Vagina (tissue), 2 donors: ENCODE measurements around the gene CPLX1.

ENCODE experiments used
- POLR2AphosphoS5 ChIP-seq, 2 donors: sonication (generic); formaldehyde crosslinking; IDR thresholded peaks; one replicate each; pipeline ENCODE4 v1.9.0; 2017; ENCODE audit warnings: antibody characterized with exemption in 2 of 2, mild to moderate bottlenecking in 2 of 2, low read depth in 1 of 2; ENCODE audit not compliant: insufficient read depth in 1 of 2
- TF ChIP-seq, protein P1 (sequence below), 3 experiments: fragments of 450-650 bp in 2 of 3; fragments of 200-600 bp in 1 of 3; sonication (generic) in 1 of 3; IDR thresholded peaks; one replicate each; pipeline ENCODE4 v1.5.1; 2017 to 2019; ENCODE audit warnings: antibody characterized with exemption in 3 of 3, mild to moderate bottlenecking in 2 of 3, moderate library complexity in 2 of 3

DNA sequence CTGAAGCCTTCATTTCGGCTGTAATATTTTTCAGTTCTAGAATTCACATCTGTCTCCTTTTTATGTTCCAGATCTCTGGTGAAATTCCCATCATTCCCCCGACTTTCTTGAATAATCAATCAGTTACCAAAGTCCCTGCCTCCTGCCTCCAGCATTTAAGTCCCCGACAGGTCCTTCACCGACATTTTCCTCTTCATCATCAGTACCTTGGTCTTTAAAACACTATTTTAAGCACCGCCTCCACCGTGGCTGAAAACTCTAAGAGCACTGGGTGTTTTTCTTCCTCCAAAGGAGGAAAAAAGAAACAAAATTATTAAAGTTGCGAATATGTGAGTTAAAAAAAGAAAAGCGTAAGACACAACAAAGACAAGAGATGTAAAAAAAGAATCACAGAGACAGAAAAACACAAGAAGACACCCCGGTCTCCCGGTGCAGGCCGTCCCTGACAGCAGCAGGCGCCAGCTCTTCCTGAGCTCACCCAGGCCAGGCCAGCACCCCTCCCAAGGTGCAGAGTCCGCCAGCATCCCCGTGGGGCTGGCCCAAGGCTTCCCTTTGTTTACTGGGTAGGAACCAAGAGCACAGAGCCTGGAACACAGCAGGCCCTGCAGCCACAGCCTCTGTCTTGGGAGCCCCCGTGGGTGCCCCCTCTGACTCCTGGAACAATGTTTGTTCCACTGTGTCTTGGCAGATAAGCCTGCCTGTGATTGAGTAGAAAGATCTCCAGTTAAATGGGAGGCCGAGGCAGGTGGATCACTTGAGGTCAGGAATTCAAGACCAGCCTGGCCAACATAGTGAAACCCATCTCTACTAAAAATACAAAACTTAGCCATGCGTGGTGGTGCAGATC is 49.3 kb upstream of the CPLX1 start:
- TF ChIP-seq POLR2AphosphoS5 (IDR thresholded peaks at IDR 0.05; ENCODE audit: insufficient read depth in 1 of 2, low read depth in 1 of 2), result no peak
- TF ChIP-seq, protein P1, sequence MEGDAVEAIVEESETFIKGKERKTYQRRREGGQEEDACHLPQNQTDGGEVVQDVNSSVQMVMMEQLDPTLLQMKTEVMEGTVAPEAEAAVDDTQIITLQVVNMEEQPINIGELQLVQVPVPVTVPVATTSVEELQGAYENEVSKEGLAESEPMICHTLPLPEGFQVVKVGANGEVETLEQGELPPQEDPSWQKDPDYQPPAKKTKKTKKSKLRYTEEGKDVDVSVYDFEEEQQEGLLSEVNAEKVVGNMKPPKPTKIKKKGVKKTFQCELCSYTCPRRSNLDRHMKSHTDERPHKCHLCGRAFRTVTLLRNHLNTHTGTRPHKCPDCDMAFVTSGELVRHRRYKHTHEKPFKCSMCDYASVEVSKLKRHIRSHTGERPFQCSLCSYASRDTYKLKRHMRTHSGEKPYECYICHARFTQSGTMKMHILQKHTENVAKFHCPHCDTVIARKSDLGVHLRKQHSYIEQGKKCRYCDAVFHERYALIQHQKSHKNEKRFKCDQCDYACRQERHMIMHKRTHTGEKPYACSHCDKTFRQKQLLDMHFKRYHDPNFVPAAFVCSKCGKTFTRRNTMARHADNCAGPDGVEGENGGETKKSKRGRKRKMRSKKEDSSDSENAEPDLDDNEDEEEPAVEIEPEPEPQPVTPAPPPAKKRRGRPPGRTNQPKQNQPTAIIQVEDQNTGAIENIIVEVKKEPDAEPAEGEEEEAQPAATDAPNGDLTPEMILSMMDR (IDR thresholded peaks at IDR 0.05), result no peak
